HG02759 (cell line): ENCODE measurements around the gene LYL1.

ENCODE experiments used
- ATAC-seq: cut with Tn5 transposase; IDR thresholded peaks from one replicate; pipeline ENCODE4 v1.9.1; 2021; ENCODE audit warnings: mild to moderate bottlenecking, moderate library complexity; ENCODE audit not compliant: unreplicated experiment

LYL1 gene

DNA sequence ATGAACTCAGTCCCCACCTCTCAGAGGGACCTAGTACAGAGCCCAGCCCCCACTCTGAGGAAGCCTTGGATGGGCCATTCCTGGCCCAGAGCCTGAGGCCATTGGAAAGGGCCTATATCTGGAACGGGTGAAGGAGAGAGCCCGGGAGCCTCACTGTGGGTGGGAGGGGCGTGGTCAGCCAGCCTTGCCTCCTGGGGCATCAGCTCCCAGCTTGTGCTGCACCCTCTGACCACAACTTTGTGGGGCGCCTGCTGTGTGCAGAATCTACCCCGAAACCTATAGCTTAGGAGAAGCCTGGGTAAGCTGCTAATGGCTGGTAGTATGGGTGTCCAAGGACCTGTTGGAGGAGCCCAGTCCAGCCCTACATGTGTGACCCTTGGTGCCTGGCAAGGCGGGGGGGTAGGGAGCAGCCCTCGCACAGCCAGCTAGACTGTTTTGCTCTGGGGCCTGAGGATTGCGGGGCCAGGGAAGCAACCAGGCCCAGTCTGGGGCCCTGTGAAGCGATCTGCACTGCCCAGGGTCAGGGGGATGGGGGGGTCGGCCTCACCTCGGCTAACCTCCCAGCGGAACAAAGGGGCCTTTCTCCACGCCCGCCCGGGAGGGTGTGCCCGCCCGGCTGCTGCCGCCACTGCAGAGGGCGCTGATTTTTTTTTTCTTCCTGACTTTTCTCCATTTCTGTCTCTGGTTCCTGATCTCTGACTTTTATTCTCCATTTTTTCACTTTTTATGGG lies 42.3 kb downstream of the LYL1 start:
- no peak for ATAC-seq

DNA sequence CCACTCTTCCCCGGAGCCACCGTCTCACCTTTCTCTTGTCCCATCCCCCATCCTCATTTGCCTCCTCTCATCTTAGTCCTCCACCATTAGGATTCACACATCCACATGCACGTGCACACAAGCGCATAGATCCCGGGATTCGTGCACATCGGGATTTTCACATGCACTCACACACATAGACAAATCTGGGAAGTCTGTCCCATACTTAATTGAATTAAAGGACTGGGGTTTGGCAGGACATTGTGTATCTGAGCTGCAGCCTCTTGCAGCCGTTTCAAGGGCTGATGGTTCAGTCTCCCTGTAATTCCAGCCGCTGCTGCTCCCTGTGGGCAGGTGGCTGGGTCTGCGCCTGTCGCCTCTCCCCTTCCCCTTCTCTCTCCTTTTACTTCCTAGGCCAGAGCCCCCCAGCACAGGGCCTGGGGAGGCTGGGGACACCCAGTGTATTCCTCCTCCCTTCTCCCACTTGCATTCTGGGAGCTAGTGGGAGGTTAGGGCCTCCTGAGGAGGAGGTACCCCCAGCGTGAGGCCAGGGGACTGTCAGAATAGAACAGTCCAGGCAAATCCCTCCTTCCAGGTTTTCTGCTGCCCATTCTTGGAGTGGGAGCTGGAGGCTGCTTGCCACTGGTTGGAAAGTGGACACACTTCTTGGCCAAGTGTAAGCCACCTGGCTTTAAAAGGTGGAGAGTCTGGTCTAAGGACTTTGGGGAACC lies 43.6 kb downstream of the LYL1 start:
- ATAC-seq, result no peak

DNA sequence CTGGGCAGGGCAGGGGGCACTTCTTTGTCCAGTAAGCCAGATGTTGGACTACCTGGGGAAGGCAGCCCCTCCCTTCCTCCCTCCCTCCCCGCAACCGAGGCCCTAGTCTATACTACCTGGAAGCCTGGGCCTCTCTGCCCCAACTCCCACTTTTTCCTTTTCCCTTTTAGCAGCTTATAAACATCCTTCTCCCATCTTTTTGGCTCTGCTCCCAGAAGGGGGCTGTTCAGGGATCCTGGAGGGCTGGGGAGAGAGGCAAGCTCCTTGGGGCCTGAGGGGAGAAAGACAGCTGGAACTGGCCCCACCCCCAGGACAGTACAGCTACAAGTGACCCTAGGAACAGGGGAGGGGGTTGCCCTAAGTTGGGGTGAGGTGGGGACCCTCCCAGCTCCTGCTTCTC lies 44.9 kb downstream of the LYL1 start:
- no peak for ATAC-seq

DNA sequence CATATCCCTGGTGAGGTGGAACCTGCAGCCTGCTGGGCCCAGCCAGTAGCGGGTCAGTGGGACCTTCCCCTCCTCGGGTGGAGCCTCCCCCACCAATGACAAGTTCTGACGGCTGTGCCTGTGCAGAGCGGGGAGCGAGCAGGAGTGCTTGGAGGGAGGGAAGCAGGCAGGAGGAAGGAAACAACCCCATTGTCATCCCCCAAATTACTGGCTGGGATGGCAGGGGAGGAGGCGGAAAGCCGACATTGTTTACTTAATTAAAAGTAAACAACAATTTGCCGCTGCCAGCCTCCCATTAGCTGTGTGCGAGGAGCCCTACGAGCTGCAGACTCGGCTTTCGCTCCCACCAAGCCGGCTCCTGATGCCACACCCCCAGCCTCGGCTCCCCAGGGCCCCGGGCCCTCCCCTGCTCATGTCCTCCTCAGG lies 45.5 kb downstream of the LYL1 start:
- ATAC-seq, result no peak

DNA sequence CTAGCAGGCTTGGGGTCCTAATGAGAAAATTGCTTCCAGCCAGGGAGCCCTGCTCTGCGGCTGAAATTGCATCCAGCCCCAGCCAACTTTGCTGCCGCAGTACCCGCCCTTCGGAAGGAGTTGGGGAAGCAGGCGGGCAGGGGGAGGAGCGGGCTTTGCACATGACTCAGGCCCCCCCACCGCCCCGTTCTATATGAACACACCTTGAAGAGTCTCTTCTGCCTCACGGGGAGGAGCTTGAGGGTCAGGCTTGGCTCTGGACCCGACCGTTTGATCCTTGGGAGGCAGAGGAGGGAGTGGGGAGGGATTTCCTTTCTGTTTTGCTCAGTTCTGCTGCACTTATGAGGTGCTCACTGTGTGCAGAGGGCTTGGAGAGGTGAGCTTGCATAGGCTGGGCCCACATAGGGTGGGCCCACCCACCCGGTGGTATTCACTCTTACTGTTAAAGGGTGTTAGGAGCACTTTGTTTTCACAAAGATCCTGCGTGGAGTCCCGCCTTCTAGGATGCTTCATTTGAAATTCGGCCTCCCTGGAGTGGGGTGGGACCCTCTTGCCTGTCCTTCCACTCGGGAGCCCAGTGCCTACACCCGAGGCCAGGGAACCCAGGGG lies 46.5 kb downstream of the LYL1 start:
- no peak for ATAC-seq

DNA sequence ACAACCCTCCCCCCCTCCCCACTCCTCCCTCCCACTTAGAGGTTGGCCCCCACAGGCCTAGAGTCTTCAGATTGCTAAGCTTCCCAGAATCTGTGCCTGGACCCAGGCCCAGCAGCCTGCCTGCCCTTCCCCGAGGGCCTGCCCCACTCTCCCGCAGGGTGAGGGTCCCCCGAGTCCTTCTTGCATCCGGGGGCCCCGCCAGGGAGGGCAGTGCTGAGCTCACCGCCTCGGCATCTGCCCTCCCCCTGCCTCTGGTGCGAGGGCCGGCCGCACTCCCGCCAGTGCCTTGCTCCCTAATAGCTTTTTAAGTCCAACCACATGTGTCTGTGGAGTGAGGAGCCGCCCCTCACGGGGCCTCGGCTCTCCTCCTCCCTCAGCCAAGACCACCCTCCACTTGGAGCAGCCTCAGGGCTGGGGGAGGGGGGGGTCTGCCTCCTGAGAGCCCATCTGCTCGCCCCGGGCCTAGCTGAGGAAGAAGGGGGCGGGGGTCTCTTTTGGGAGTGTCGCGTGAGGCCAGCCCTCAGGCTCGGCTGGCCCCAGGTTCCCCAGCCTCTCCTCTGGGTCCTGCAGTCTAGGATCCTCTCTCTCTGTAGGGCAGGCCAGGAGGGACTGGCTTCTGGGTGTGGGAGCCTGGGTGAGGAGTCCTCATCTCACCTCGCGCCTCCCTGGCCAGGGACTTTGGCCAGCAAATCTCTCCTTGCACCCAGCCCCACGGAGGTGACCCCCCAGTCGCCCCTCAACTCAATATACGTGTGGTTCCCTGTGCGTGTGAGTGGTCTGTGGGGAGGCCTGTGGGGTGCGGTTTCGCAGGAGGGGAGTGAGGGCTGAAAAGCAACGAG lies 47.2 kb downstream of the LYL1 start:
- no peak for ATAC-seq

DNA sequence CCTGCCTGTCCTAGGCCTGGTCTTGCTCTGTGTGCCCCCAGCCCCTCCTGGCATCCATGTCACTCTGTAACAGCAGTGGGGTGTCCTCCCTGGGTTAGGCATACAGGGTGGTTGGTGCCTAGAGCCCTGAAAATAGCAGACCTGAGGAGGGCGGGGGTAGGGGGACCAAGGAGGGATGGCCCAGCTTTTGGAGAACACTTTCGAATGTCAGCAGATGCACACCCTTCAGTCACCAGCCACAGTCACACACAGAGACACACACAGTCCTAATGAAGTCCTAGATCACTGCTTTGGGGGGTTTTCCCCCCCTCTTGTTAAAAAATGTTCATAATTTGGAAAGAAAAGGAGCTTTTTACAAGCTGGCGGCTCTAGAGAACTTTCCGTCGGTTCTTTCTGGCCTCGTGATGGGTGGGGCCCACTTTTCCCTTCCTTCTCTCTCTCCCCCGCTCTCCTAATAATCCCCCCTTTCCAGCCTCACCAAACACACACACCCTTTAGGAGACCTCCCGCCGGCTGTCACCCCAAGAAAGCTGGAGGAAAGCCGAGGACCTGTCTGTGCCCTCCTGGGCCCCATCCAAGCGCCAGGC lies 47.9 kb downstream of the LYL1 start:
- no peak for ATAC-seq

DNA sequence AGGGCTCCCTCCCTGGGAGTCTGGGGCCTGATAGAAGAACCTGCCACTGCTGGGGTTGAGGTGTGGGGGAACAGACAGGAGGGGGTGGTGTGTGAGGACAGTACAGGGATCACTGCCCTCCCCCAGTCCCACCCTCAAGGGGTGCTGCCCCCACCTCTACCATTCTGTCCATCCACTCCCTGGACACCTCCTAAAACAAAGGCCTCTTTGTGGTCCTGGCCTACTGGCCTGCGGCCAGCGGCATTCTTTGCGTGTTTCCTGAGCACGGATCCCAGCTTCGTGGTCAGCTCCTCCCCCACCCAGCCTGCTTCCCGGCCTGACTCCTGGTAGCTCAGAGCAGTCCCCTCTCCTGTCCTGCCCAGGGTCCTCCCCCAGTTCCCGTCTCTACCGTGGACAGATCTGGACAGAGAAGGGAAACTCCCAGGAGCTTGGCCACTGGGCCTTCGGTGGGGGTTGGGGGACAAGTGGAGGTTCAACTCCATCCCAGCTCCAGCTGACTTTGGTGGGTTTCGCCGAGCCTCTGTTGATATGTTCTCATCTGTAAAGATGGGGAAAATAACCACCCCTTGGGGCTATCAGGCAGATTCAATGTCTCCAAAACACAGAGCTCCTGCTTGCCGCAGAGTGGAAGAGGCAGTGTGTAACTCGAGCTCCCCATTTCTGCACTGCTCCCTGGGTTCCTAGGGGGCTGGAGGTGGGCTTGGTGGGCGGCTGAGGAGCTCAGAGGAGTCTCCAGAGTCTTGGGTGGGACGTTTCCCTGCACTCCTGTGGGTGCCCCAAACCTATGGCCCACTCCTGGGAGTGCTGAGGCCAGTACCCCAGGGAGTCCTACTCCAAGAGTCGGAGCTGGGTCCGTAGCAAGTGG lies 48.7 kb downstream of the LYL1 start:
- no peak for ATAC-seq

DNA sequence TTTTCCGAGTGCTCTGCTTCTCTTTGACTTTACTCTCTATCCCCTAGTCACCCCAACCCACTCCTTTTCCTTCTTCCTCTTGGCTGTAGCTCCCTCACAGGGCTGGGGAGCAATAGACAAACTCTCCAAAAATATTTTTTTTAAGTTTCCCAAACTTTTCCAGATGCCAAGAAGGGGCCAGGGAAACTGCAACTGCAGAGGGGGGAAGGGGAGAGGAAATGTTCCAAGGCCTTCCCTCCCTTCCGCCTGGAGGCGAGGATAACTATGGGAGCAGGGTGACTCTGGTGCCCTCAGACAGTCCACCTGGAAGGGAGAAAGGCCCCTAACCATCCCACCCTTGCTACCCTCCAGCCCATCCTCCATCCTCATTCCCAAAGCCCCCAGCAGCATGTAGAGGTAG lies 49.4 kb downstream of the LYL1 start:
- ATAC-seq, result no peak

DNA sequence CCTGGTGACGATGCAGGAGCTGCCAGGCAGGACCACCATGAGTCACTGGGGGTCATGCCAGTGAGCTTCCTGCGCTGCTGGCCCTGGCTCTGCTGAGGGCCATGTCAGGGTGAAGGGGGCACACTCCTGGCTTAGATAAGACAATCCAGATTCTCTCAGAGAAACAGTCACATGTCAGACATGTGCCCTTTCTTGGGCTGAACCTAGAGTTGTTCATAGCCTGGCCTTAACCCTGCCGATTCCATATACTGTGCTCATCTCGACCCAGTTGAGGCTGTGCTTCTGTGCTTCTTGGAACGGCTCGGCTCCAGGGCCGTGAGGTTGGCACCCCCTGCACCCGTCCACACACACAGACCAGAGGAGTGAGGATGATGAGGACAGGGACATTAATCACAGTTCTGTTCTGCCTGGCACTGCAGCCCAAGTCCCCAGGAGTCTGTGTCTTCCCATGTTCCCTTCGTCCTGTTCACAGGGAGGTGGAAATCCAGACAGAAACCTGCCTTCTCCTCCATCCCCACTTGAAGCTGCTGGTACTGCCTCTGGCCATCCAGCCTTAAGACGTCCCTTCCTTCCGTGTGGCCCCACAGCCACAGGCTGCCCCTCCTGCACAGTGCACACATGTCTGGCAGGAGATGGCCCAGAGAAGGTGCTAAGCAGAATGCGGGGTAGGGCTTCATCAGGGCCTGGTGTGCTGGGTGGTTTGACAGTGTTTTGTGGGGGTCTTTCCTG lies 50.0 kb downstream of the LYL1 start:
- no peak for ATAC-seq

DNA sequence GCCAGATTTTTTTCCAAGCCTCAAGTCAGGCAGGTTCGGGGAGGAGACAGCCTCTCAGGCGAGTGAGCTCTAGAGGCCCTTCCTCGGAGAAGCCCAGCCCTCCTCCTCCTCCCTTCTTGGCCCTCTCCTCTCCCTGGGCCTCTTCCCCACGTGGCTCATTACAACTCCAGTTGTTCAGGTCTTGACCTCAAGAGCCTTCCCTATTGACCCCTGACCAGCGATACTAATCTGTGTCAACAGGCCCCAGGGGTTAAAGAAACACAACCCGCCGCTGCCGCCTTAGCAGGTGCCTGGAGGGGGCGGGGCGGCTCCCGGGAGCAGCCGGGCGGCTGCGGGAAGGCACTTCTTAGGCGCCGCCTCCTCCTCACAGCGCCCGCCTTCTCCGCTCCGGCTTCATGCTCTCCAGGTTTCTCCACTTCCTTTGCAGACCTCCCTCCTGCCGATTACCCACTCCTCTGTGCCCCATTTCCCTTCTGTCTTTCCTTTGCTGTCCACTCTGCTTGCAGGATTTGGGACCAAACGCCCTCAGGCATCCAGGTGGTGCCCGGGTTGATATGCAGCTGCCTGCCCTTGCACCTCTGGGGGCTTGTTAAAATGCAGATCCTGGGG lies 51.0 kb downstream of the LYL1 start:
- no peak for ATAC-seq

DNA sequence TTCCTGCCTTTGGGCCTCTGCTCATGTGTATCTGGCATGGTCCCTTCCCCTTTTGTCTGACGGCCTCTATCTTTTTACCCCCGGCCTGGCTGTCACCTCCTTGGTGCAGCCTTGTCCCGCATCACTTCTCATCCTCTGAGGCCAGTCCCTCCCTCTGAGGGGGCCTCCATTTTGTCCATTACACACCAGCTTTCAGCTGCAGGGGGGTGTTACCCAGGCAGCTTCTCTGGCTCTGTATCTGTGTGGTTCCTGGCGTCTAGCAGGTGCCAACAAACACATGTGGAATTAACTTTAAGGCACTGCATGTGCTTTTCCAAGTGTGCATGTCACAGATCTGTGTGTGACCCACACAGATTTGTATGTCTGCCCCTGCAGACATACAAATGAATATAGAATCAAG lies 52.4 kb downstream of the LYL1 start:
- no peak for ATAC-seq
